ENCODE measurements around the gene STAB2.

DNA sequence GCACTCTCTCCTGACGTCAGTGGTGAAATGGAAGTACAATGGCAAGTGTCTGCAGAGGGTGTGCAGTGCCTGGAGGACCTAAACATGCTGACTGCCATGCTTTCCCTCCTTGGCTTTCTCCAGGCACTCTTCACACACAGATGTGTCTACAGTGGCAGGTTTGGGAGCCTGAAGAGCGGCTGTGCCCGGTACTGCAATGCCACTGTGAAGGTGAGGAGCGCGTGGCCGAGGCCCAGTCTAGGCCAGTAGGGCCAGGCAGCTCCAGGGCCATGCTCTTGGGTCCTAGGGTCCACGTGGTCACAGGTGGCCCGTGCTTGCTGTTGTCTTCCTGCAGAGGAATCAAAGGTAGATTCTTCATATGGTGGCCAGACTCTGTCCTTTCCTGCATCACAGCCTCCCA, 81.4 kb downstream of the STAB2 start:
- TF ChIP-seq, protein P1, sequence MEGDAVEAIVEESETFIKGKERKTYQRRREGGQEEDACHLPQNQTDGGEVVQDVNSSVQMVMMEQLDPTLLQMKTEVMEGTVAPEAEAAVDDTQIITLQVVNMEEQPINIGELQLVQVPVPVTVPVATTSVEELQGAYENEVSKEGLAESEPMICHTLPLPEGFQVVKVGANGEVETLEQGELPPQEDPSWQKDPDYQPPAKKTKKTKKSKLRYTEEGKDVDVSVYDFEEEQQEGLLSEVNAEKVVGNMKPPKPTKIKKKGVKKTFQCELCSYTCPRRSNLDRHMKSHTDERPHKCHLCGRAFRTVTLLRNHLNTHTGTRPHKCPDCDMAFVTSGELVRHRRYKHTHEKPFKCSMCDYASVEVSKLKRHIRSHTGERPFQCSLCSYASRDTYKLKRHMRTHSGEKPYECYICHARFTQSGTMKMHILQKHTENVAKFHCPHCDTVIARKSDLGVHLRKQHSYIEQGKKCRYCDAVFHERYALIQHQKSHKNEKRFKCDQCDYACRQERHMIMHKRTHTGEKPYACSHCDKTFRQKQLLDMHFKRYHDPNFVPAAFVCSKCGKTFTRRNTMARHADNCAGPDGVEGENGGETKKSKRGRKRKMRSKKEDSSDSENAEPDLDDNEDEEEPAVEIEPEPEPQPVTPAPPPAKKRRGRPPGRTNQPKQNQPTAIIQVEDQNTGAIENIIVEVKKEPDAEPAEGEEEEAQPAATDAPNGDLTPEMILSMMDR (IDR thresholded peaks at IDR 0.05; ENCODE audit: low read length): no peak
- no peak for TF ChIP-seq EZH2 (optimal IDR thresholded peaks at IDR 0.05; ENCODE audit: low read depth, low read length)
